Esophagus squamous epithelium (tissue), 5 donors: Measurements from ENCODE around the gene TBL2. TPM values are rescaled to one million over a fixed set of nuclear protein-coding genes. Genes with fewer than 3 reads are reported as not detected.
"Not testable (repeated sequence)": the region's sequence is repeated elsewhere in the genome, so short reads cannot be mapped to it uniquely, and the experiment has no call there.

Source experiments
- DNase-seq: peaks from one replicate; lab custom pipeline; 2025; lab: John Stamatoyannopoulos, UW
- H3K27ac ChIP-seq, 4 donors: fragments of 200-600 bp; sonication (generic); one replicate each; pipeline ENCODE4 v1.5.1; 2016 to 2019; ENCODE audit warnings: mild to moderate bottlenecking in 1 of 4
- H3K27me3 ChIP-seq, 4 donors: fragments of 200-600 bp; sonication (generic); 1 replicate in 3 of 4; 2 replicates in 1 of 4; pipeline versions ENCODE4 v1.5.1 to v1.6.0; 2017 to 2021; ENCODE audit warnings: antibody characterized with exemption in 1 of 4
- H3K36me3 ChIP-seq, 3 donors: fragments of 200-600 bp; sonication (generic); one replicate each; pipeline ENCODE4 v1.5.1; 2016 to 2019
- H3K4me1 ChIP-seq, 3 donors: fragments of 200-600 bp; sonication (generic); one replicate each; pipeline ENCODE4 v1.5.1; 2017 to 2019
- H3K4me3 ChIP-seq, 4 donors: fragments of 200-600 bp; sonication (generic); 1 replicate in 3 of 4; 2 replicates in 1 of 4; pipeline ENCODE4 v1.5.1; 2016 to 2019; ENCODE audit warnings: mild to moderate bottlenecking in 2 of 4, moderate library complexity in 1 of 4
- H3K9me3 ChIP-seq, 3 donors: fragments of 200-600 bp; sonication (generic); one replicate each; pipeline ENCODE4 v1.5.1; 2016 to 2019
- CTCF ChIP-seq, 6 experiments: fragments of 450-650 bp in 4 of 6; fragments of 200-600 bp in 2 of 6; sonication (generic) in 2 of 6; IDR thresholded peaks; one replicate each; pipeline ENCODE4 v1.5.1; 2016 to 2019; ENCODE audit warnings: antibody characterized with exemption in 6 of 6, mild to moderate bottlenecking in 4 of 6, moderate library complexity in 4 of 6
- POLR2A ChIP-seq, 4 donors: fragments of 450-650 bp; IDR thresholded peaks; one replicate each; pipeline ENCODE4 v1.6.1; 2017; ENCODE audit warnings: antibody characterized with exemption in 4 of 4, mild to moderate bottlenecking in 4 of 4, moderate library complexity in 3 of 4
- WGBS, 2 donors: methylation state at CpG; one replicate each; pipeline ENCODE4 v1.1.5; 2018; 5-methylcytosine and 5-hydroxymethylcytosine counted together
- intact Hi-C: fragments of 100-400 bp; cut with DNase I; formaldehyde crosslinking; loops from one replicate; pipeline ENCODE4 v1.15.0; 2022
- total RNA-seq, 4 donors: library from RNA; depleted of rRNA; stranded (reverse); fragments of >200 nt; gene quantifications; one replicate each; pipeline ENCODE4 v1.1.0, GENCODE V29; 2016
- donor health status: DM: yes; HTN: yes; CAD: no.

The TBL2 gene
- total RNA-seq, 4 donors from 2014 or later, result 18.1 to 34.8 (median 26.7) TPM

DNA sequence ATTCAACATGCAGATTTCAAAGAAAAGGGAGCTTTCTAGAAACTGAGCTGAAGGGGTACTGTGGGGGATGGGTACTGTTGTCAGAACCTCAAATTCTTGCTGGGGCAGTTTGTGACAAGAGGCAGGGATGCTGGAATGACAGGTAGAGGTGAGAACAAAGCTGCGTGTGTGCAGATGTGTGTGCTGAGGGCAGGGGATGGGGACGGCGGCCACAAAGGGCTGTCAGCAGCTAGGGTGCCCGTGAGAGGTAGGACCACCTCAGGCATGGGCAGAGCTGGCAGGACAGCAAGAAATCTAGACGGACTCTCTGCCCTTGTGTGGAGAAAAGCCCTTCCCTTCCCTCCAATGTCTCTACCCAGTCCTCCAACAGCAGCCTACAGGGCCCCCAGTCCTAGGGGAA lies 41.9 kb downstream of the TBL2 start:
- Histone ChIP-seq H3K27me3 (no peaks in the 10 kb centered on the region), H3K36me3 (peaks cover 21 to 79% (median 51%) of the 10 kb centered on the region in 3 donors), H3K4me3 (no peak overlapping the region), H3K9me3 (no peaks in the 10 kb centered on the region), H3K27ac (no peak overlapping the region), H3K4me1 (no peaks in the 10 kb centered on the region)
- intact Hi-C loops, result no loop called here
- WGBS, 2 donors, result 68 to 100% methylated on average over 4 to 5 of the region's 5 CpGs
- no peak for DNase-seq
- no peak for TF ChIP-seq CTCF (IDR thresholded peaks at IDR 0.05)
- TF ChIP-seq POLR2A (IDR thresholded peaks at IDR 0.05), result no peak

GRCh38 chr7:73535918-73536317 lies 42.5 kb downstream of the TBL2 start:
- DNase-seq, intact Hi-C loops, H3K4me3 ChIP-seq, H3K27me3 ChIP-seq, H3K9me3 ChIP-seq, H3K4me1 ChIP-seq, H3K27ac ChIP-seq: not testable (repeated sequence)
- H3K36me3 ChIP-seq, result peaks cover 21 to 73% (median 49%) of the 10 kb centered on the region in 3 donors
- WGBS, 2 donors, result 91 to 98% methylated on average over 7 of the region's 7 CpGs

DNA sequence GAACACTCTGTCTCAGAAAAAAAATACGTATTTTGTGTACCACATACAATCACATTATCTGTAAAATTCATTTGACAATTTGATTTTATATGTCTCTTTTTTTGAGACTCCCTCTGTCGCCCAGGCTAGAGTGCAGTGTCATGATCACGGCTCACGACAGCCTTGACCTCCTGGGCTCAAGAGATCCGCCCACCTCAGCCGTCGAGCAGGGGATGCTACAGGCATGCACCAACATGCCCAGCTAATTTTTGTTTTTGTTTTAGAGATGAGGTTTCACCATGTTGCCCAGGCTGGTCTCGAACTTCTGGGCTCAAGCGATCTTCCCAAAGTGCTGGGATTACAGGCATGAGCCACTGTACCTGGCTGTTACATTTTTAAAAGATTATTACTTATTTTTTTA lies 44.6 kb downstream of the TBL2 start:
- 69 to 89% methylated on average over 9 of the region's 9 CpGs for WGBS, 2 donors
- intact Hi-C loops, result no loop called here
- H3K36me3 ChIP-seq, result peaks cover 21 to 51% (median 33%) of the 10 kb centered on the region in 3 donors
- TF ChIP-seq POLR2A (IDR thresholded peaks at IDR 0.05) (no peak), CTCF (IDR thresholded peaks at IDR 0.05) (no peak)
- no peaks in the 10 kb centered on the region for H3K4me1 ChIP-seq
- no peaks in the 10 kb centered on the region for H3K9me3 ChIP-seq
- H3K27ac ChIP-seq, result no peak overlapping the region
- no peak overlapping the region for H3K4me3 ChIP-seq
- H3K27me3 ChIP-seq, result no peaks in the 10 kb centered on the region
- no peak for DNase-seq

DNA sequence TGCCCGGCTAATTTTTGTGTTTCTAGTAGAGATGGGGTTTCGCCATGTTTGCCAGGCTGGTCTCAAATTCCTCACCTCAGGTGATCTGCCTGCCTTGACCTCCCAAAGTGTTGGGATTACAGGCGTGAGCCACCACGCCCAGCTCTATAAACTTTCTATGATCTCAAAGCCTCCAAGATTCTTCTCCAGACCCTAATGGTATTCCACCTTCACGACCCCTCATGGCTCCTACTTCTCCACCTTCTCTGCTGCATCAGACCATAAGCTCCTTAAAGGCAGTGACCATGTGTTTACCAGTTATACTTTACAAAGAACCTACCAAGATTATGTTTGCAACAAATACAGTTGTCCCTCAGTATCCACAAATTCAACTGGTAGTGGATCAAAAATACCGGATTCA lies 46.2 kb downstream of the TBL2 start:
- Histone ChIP-seq H3K27me3 (no peaks in the 10 kb centered on the region), H3K36me3 (peaks cover 13 to 36% (median 18%) of the 10 kb centered on the region in 3 donors), H3K4me3 (no peak overlapping the region), H3K9me3 (no peaks in the 10 kb centered on the region), H3K27ac (no peak overlapping the region), H3K4me1 (no peaks in the 10 kb centered on the region)
- DNase-seq, result no peak
- intact Hi-C loops, result no loop called here
- TF ChIP-seq POLR2A (IDR thresholded peaks at IDR 0.05) (no peak), CTCF (IDR thresholded peaks at IDR 0.05) (no peak)
- 91 to 99% methylated on average over 5 to 6 of the region's 6 CpGs for WGBS, 2 donors

DNA sequence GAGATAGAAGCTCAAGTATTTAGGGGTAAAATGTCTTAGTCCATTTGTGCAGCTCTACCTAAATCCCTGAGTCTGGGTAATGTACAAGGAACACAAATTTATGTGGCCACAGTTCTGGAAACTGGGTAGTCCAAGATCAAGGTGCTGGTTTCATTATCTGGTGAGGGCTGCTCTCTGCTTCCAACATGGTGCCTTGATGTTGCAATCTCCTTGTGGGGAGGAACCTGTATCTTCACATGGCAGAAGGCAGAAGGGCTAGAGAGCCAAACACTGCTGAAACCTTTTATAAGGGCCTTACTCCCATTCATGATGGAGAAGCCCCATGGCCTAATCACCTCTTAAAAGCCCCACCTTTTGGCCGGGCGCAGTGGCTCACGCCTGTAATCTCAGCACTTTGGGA lies 47.6 kb downstream of the TBL2 start:
- Histone ChIP-seq H3K9me3 (no peaks in the 10 kb centered on the region), H3K27ac (no peak overlapping the region), H3K4me1 (peaks cover 0 to 10% (median 0%) of the 10 kb centered on the region in 3 donors), H3K36me3 (peaks cover under 1 to 22% (median 3%) of the 10 kb centered on the region in 3 donors), H3K27me3 (no peaks in the 10 kb centered on the region), H3K4me3 (no peak overlapping the region)
- WGBS, 2 donors, result 85 to 90% methylated on average over 2 to 3 of the region's 3 CpGs
- DNase-seq, result no peak
- TF ChIP-seq POLR2A (IDR thresholded peaks at IDR 0.05) (no peak), CTCF (IDR thresholded peaks at IDR 0.05) (no peak)
- intact Hi-C loops, result no loop called here
